GM12801 (cell line): Measurements from ENCODE around the gene SYNGR4.

Source experiments
- CTCF ChIP-seq: IDR thresholded peaks from one replicate; pipeline ENCODE4 v1.5.1; 2011; ENCODE audit warnings: control low read depth; ENCODE audit not compliant: insufficient read length; ENCODE audit errors: extremely low read depth

SYNGR4 gene

GRCh38 chr19:48363810-48364597 is at the start of gene SYNGR4, which contains the start of gene TMEM143:
SYNGR4 (plus strand) TSS chr19:48364367; CDS start chr19:48365843, 1,476 bp downstream.
TMEM143 (minus strand) TSS chr19:48363940; CDS start chr19:48363920, 20 bp downstream.
- TF ChIP-seq CTCF = no peak

- no peak for TF ChIP-seq CTCF
These were observed 48.5 kb upstream of the SYNGR4 start for GRCh38 chr19:48315712-48316111.

- TF ChIP-seq CTCF = no peak
These were observed 45.7 kb upstream of the SYNGR4 start for GRCh38 chr19:48318286-48318987.

GRCh38 chr19:48319647-48320541 is 44.3 kb upstream of the SYNGR4 start:
- no peak for TF ChIP-seq CTCF

- TF ChIP-seq CTCF = no peak
These were observed 42.9 kb upstream of the SYNGR4 start for GRCh38 chr19:48321372-48321621.

- no peak for TF ChIP-seq CTCF
These were observed 42.3 kb upstream of the SYNGR4 start for GRCh38 chr19:48321622-48322591.
